HG03139 (cell line): ENCODE results near the gene HPF1.
"Not testable (repeated sequence)": the region's sequence is repeated elsewhere in the genome, so short reads cannot be mapped to it uniquely, and the experiment has no call there.

ENCODE experiments used
- ATAC-seq: cut with Tn5 transposase; IDR thresholded peaks from one replicate; pipeline ENCODE4 v1.9.1; 2021; ENCODE audit not compliant: unreplicated experiment

Gene HPF1

DNA sequence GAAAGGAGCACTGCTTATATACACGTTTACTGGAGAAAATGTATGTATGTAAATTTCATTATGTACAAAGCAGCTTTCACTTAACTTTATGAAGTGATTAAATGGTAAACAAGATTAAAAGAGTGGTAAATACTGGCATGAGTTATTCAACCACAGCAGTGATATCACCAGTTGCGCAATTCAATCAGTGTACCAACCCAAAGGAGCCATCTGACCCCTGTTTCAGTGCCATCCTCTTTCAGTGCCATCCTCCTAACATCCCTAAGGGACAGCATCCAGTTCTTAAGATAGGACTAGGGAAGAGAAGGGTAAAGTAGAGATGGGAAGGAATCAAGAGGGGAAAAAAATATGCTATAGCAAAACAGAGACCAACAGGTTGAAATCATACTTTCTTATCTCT, 16.2 kb downstream of the HPF1 start:
- no peak for ATAC-seq

DNA sequence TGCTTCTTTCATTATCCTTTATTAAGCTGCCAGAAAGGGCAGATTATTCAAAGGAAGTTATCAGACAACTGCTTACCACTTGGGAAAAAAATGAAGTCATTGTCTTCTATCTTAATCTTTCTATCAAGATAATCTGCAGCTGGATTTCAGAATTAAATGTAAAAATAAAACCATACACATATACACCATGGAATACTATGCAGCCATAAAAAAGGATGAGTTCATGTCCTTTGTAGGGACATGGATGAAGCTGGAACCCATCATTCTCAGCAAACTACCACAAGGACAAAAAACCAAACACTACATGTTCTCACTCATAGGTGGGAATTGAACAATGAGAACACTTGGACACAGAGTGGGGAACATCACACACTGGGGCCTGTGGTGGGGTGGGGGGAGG, 19.1 kb downstream of the HPF1 start:
- not testable (repeated sequence) for ATAC-seq

DNA sequence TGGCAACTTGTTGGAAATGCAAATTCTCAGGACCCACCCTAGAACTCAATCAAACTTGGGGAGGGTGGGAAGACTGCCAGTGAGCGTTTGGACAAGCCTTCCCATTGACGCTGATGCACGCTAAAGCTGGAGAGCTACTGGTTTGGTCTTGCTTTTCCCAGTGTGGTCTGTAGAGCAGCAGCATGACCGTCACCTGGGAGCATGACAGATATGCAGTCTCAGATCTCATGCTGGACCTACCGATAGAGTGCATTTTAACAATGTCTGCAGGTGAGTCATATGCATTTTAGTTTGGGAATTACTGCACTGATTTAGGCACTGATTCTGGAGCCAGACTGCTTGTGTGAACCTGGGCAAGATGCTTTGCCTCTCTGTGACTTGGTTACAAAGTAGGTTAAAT, 27.2 kb downstream of the HPF1 start:
- ATAC-seq: no peak

DNA sequence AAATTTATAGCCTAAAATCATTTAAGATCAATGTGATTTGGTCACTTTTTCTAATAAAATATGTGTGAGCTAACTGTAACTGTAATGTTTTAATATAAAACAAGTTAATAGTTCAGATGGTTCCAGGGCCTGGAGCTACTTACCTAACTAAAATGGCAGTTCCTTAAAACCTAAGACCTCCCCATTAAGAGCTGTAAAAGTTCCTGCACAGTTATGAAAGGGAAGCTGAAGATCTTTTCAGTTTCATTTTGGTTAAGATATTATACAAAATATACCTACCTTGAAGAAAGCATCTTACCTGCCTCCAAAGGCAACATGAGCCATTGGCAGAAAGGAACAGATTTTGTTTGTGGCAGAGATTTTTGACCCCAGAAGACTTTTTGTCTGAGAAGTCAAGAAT, 30.1 kb downstream of the HPF1 start:
- ATAC-seq: no peak

DNA sequence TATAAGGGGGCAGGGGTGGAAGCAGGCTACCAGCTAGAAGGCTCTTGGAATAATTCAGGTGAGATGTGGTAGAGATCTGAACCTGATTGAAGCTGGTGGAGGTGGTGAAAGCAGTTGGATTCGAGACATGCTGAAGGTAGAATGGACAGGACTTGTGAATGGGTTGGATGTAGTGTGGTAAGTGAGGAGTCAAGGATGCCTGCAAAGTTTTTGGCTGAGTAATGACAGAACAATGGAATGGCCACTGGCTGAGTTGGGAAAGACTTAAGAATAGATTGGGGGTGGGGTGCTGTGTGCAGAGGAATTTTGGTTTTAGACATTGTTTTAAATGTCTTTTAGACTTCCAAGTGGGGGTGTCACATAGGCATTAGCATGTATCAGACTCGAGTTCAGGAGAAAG, 33.5 kb downstream of the HPF1 start:
- no peak for ATAC-seq

DNA sequence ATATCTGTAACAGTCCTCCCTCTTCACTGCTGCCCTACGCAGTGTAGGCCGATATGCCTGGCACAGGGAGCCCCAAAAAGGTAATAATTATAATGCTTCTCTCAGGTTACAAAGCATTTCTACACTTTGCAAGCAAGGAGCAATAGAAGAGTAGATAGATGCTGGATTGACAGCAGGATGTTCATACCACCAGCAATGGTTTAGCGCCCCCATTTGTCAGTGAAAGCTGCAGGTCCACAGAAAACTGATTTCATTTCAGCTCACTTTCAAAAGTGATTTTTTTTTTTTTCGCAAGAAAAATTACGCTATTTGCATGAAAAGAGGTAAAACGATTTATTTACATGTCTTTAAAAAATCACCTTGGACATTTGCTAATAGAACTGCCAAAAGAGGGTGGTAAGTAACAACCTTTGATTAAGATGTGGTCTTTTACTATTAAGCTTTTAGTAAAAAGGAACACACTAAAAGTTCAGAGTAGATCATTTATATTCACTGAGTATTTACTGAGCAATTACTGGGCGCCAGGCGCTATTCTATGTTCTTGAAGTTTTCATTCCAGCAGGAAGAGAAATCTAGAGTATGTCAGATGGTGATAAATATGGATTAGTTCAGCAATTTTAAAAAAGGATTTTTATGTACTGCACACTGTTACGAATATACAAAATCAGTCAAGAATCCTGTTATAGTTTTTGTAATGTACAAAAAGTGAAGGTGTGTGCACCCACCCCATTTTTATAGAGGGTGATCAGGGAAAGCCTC, 34.4 kb downstream of the HPF1 start:
- no peak for ATAC-seq

DNA sequence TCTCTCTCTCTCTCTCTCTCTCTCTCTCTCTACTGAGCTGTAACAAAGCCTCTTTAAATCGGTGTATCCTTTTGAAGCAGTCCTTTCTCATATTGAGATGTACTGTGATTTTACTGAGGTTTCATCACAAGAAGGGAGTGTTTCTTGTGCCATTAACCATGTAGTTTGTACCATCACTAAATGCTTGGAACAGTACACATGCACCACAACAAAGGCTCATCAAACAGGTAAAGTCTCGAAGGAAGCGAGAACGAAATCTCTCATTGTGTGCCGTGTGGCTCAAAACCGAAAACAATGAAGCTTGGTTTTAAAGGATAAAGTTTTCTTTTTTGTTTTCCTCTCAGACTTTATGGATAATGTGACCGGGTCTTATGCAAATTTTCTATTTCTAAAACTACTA, 37.2 kb downstream of the HPF1 start:
- no peak for ATAC-seq

DNA sequence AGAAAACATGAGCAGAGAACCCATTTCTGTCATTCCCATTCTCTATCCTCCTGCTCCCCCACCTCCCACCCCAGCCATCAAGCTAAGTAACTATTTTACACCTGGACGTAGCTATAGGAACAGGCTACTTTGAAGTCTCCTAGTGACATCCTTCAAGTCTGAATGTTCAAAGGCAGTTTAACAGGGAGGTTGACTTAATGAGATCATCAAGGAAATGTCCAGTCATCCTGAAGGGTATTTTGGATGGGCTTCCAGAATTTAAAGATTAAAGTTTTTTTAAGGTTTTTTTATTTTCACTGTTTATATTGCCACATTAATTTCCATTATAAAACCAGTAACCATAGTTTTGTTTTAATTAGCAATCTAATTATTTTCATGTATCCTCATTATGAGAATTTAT, 41.1 kb downstream of the HPF1 start:
- no peak for ATAC-seq

DNA sequence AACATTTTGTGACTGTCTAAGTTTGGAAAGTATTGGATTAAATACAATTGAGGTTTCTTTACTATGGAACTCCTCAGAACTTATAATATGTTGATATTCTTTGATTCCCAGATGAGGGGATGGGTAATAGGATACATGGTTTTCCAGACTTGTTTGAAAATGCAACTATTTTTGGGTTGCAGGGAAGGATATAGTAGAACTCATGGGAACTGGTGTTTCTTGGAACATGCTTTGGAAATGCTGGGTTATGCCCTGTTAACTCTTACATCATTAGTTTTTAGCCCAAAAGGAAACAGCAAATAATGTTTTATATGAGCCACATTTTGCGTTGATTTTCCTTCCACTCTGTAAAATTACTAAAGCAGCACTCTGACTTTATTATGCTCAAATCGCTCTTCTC, 41.9 kb downstream of the HPF1 start:
- no peak for ATAC-seq

DNA sequence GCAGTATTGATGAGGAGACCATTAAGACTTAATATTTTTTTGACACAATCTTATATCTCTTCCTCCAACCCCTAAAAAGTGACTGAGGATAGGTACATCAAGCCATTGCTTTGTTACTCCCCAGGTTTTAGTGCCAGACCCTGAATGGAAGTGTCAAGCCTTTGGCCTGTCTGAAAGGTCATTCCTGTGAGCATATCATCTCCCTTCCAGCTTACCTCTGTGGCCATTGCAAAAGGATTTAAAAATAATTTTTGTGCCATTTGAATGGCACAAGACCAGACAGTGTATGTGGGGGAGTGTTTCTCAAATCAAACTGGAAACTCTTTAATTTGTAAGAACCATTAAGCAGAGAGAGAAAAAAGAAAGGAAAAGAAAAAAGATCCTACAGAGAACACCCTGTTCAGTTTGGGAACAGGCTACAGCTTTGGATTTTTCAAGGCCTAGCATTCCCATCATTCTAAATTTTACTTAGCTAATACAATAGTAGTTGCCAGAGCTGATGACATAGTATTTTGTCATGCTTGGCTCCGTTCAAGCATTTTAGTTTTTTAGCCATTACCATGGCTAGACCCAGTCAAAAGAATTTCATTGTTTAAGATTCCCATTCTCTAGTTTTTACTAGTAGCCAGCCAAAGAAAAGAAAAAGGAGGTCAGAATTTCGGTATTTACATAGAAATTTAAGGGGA, 49.6 kb downstream of the HPF1 start:
- ATAC-seq: no peak

DNA sequence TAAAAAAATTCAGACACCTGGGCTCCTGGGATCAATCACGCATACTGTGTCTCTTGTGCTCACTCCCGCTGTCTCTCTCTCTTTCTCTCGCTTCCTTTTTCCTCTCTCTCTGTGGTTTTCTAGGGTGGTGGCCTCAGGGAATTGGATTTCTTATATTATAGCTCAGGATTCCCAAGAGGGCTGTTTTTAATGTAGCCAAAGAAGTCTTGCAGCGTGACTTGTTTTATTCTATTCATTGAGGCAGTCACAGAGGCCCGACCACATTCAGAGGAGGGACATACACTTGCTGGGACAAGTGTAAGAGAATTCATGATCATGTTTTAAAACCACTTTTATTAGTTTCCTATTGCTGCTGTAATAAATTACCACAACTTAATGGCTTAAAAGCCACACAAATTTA, 59.4 kb downstream of the HPF1 start:
- no peak for ATAC-seq

DNA sequence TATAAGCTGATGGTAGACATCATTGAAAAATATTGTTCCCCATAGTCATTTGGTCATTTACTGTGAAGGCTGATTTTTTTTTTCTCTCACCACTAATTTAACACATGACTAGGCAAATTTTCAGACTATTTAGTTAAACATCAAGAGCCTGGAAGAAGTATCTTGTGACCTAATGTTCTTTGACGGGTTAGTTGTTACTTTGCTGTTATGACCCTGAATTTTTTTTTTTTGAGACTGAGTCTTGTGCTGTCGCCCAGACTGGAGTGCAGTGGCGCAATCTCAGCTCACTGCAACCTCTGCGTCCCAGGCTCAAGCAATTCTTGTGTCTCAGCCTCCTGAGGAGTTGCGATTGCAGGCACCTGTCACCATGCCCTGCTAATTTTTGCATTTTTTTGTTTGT, 67.0 kb downstream of the HPF1 start:
- no peak for ATAC-seq

DNA sequence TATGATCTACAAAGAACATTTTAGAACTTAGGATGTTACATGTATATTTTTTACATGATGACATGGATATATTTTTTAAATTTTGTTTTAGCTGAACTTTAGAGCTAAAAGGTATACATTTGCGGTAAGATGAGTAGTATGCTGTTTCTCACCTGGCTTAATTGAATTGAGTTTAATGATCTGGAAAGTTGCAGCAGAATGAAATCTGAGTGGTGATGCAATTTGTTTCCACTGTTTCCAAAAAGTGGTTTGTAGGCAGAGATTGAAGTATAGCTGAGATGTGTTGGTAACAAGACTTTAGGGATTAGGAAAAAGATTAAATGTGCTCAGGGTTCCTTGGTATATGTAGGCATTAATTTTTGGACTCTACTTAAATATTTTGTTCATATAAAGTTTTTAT, 68.1 kb downstream of the HPF1 start:
- ATAC-seq: no peak

DNA sequence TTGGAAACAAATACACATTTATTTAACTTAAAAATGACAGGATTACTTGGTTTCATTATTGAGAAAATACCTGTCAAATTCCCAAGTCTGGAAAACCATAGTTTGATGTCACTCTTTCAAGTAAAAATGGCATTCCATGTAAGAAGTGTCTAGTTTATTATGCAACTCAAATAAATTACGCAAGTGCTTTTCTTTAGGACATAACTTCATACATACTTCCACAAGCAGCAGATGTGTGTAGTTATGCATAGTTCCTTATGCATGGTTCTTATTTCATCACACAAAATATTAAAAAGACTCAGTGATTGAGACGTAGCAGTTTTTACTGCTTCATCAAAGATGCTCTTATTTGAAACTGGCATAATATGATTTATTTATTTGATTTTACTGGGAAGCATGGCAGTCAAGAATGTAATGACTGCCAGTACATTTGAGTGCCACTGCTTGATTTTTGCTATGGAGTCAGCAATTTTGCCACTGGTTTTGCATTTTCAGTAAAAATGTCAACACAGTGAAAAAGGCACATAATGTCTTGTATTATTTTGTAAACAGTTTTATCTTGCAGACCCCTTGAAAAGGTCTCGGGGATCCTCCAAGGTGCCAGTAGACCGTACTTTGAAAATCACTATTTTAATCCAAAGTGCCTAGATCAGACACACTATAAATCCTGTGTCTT, 75.2 kb downstream of the HPF1 start:
- no peak for ATAC-seq
